Activated T-cell treated with anti-CD3 and anti-CD28 coated beads, Interleukin-2, amount 50 U/mL, for 1 hour (primary cell): ENCODE measurements around the gene SHC4.

ENCODE experiments used
- DNase-seq: peaks from one replicate; pipeline ENCODE4 v3.0.0-alpha.2; 2020

Gene SHC4

GRCh38 chr15:48785712-48786111 lies 178.0 kb downstream of the SHC4 start:
- no peak for DNase-seq

GRCh38 chr15:48785195-48785594 lies 178.5 kb downstream of the SHC4 start:
- no peak for DNase-seq

GRCh38 chr15:48784756-48785155 lies 179.0 kb downstream of the SHC4 start:
- no peak for DNase-seq

DNA sequence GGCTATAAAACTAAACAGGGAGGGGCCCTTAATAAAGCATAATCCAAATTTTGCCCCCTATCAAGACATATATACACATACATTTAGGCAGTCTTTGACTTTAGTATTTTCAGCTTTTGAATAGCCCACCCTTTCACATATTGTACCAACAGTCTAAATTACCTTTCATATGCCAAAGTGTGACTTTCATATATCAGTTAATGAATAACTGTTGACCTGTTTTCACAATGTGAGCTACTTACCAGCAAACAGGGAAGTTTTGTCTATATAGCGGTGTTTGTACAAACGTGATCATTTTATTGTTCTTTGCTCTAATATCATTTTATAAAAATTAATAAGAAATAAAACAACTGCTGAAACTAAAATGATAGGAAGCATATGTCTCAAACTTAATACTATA lies 180.8 kb downstream of the SHC4 start:
- no peak for DNase-seq

DNA sequence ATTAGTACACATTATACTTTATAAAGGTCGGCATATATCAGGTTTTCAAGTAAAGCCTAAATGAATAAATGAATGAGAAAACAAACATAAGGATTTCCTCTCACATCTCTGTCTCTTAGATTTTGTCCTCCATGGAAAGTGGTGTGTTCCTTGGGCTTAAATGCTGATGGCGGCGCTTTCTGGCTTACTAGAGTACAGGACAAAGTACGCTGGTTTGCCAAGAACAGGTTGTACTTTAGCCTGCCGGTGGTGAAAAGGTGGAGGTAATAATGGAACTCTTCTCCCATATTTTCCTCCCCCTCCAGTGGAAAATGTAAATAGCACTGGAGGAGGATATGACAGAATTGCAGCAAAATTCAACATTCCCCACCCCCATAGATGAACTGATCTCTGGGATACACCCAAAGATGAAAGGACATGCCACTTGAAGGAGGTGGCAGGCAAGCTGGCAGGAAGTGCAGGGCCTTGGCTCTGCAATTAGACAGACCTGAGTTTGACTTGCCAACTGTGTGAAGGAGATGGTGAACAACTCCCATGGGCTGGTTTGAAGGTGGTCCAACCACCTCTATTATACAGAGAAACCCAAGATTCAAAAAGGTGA lies 182.1 kb downstream of the SHC4 start:
- no peak for DNase-seq

DNA sequence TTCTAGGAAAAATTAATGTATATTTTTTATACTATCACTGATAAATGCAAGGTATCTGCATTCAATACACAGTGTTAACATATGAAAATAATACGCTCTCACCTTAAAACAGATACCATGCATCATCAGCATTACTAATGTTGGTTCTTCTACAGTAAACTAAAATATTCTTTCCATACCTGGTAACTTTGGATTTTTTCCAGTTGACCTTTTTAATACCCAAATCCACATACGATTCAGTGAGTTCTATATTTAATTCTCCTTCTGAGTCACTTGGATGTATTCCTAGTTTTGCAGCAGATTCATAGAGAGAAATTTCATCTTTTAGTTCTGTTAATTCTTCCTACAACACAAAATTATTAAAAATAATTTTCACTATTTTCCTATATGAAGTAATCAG lies 182.7 kb downstream of the SHC4 start:
- DNase-seq: no peak

DNA sequence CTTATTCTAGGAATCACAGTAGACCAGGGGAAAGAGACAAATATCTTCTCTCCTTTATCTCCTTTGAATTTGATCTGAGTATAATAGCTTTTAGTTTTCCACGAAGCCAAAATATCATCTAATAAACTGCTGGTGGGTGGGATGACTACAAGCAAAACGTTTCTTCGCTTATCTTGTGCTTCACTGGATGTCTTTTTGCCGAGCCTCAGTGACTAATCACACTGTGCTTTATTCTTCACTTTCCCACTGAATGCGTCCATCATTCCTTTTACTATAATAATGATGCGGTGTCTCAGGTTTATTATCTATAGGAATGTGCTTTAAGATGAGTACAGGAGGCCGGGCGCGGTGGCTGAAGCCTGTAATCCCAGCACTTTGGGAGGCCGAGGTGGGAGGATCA lies 185.4 kb downstream of the SHC4 start:
- no peak for DNase-seq

DNA sequence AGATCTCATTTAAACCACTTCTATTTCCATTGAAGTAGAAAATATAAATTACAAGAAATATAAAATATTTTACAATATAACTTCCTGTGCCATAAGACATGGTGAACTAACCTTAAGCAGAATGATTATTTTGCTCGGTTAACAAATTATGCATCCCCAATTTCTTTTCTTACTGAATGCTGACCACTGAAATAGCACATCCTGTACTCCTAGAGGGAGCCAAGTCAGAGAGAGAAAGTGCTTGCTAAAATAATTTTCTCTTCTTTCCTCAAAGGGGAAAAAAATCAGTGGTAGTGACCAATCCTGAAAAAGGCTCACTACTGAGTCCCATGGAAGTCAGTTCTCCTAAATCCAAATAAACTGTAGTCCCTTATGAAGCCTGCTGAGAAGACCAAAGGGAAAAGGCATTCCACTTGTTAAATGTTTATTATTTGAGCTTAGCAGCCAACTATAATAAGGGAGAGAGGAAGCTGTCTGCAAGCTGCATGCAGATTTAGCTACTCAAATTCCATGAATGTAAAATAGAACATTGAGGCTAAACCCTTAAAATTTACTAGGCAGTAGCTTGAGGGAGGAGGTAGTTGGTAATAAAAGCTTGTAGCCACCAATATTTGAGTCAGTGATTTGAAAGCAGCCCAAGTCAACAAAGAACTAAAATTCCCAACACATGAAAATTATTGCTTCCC lies 185.9 kb downstream of the SHC4 start:
- no peak for DNase-seq

GRCh38 chr15:48775546-48775945 lies 188.2 kb downstream of the SHC4 start:
- no peak for DNase-seq

DNA sequence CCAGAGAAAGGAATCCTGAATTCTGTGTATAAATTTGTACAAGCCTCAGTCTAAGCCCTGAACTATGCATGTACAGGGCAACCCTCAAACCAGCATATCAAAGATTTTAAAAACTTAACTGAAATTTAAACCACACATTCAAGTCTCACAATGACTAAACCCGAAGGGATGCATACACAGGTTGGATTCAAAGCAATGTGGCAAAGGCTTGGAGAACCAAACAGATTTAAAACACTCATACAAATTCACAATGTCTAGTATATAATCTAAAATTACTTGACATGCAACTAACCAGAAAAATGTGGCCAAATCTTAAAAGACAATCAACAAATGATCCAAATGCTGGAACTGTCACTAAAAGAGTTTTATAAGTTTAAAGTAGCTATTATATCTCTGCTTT lies 189.2 kb downstream of the SHC4 start:
- no peak for DNase-seq
